T-helper 2 cell treated with Interferon-gamma antibody and Interleukin-4, amounts not matched to agents 5 μg/mL and 100 μg/mL, for 36 hours (primary cell): ENCODE measurements around the gene PLA2G2F.

Experiments
- DNase-seq: peaks from one replicate; pipeline ENCODE4 v3.0.0; 2021; ENCODE audit warnings: low spot score
- H3K27ac Mint-ChIP-seq: one replicate; pipeline ENCODE4 v1.8.0; 2021; ENCODE audit warnings: mild to moderate bottlenecking, mixed read lengths
- H3K27me3 Mint-ChIP-seq: one replicate; pipeline ENCODE4 v1.8.0; 2021; ENCODE audit warnings: low read depth, mixed read lengths
- H3K36me3 Mint-ChIP-seq: one replicate; pipeline ENCODE4 v1.8.0; 2021; ENCODE audit warnings: low read depth, mixed read lengths
- H3K4me1 Mint-ChIP-seq: one replicate; pipeline ENCODE4 v1.8.0; 2021; ENCODE audit warnings: low read depth, mixed read lengths
- H3K4me3 Mint-ChIP-seq: one replicate; pipeline ENCODE4 v1.8.0; 2022; ENCODE audit warnings: mild to moderate bottlenecking, moderate library complexity, mixed read lengths
- H3K9me3 Mint-ChIP-seq: one replicate; pipeline ENCODE4 v1.8.0; 2021; ENCODE audit warnings: mixed read lengths

Gene PLA2G2F

GRCh38 chr1:20107796-20108195, 31.3 kb upstream of the PLA2G2F start:
- no peaks in the 10 kb centered on the region for H3K9me3 Mint-ChIP-seq
- H3K27me3 Mint-ChIP-seq: peaks cover 13% of the 10 kb centered on the region
- no peaks in the 10 kb centered on the region for H3K36me3 Mint-ChIP-seq
- H3K27ac Mint-ChIP-seq: no peak overlapping the region
- DNase-seq: no peak
- H3K4me1 Mint-ChIP-seq: no peaks in the 10 kb centered on the region
- H3K4me3 Mint-ChIP-seq: no peak overlapping the region

- H3K4me3 Mint-ChIP-seq: no peak overlapping the region
- DNase-seq: no peak
- peaks cover 8% of the 10 kb centered on the region for H3K27me3 Mint-ChIP-seq
- no peaks in the 10 kb centered on the region for H3K4me1 Mint-ChIP-seq
- H3K36me3 Mint-ChIP-seq: no peaks in the 10 kb centered on the region
- no peaks in the 10 kb centered on the region for H3K9me3 Mint-ChIP-seq
- H3K27ac Mint-ChIP-seq: no peak overlapping the region
These were observed 30.6 kb upstream of the PLA2G2F start for GRCh38 chr1:20108366-20109123.

GRCh38 chr1:20109223-20109856, 29.8 kb upstream of the PLA2G2F start:
- H3K4me3 Mint-ChIP-seq: no peak overlapping the region
- no peaks in the 10 kb centered on the region for H3K36me3 Mint-ChIP-seq
- DNase-seq: no peak
- no peaks in the 10 kb centered on the region for H3K9me3 Mint-ChIP-seq
- peaks cover 8% of the 10 kb centered on the region for H3K27me3 Mint-ChIP-seq
- no peak overlapping the region for H3K27ac Mint-ChIP-seq
- H3K4me1 Mint-ChIP-seq: no peaks in the 10 kb centered on the region

- H3K27ac Mint-ChIP-seq: no peak overlapping the region
- no peak for DNase-seq
- H3K4me3 Mint-ChIP-seq: no peak overlapping the region
- H3K36me3 Mint-ChIP-seq: no peaks in the 10 kb centered on the region
- no peaks in the 10 kb centered on the region for H3K4me1 Mint-ChIP-seq
- no peaks in the 10 kb centered on the region for H3K9me3 Mint-ChIP-seq
- peaks cover 3% of the 10 kb centered on the region for H3K27me3 Mint-ChIP-seq
These were observed 28.4 kb upstream of the PLA2G2F start for GRCh38 chr1:20110679-20111078.

GRCh38 chr1:20111452-20111851, 27.7 kb upstream of the PLA2G2F start:
- no peaks in the 10 kb centered on the region for H3K9me3 Mint-ChIP-seq
- no peaks in the 10 kb centered on the region for H3K4me1 Mint-ChIP-seq
- H3K27me3 Mint-ChIP-seq: peaks cover 3% of the 10 kb centered on the region
- no peak for DNase-seq
- no peak overlapping the region for H3K27ac Mint-ChIP-seq
- no peaks in the 10 kb centered on the region for H3K36me3 Mint-ChIP-seq
- H3K4me3 Mint-ChIP-seq: no peak overlapping the region

- no peak overlapping the region for H3K4me3 Mint-ChIP-seq
These were observed 26.7 kb upstream of the PLA2G2F start for GRCh38 chr1:20112279-20113000.

GRCh38 chr1:20114021-20114648, 25.0 kb upstream of the PLA2G2F start:
- H3K27me3 Mint-ChIP-seq: peaks cover 2% of the 10 kb centered on the region
- no peak overlapping the region for H3K27ac Mint-ChIP-seq

More at GRCh38 chr1:20112279-20113000, 26.7 kb upstream of the PLA2G2F start:
- Mint-ChIP-seq H3K27me3 (peaks cover 5% of the 10 kb centered on the region), H3K36me3 (no peaks in the 10 kb centered on the region), H3K27ac (no peak overlapping the region), H3K9me3 (no peaks in the 10 kb centered on the region), H3K4me1 (no peaks in the 10 kb centered on the region)
- no peak for DNase-seq

GRCh38 chr1:20115479-20115878, 23.6 kb upstream of the PLA2G2F start:
- Mint-ChIP-seq H3K36me3 (no peaks in the 10 kb centered on the region), H3K27ac (no peak overlapping the region), H3K4me3 (no peak overlapping the region), H3K9me3 (no peaks in the 10 kb centered on the region), H3K27me3 (peaks cover 2% of the 10 kb centered on the region), H3K4me1 (no peaks in the 10 kb centered on the region)
- no peak for DNase-seq

More at GRCh38 chr1:20114021-20114648, 25.0 kb upstream of the PLA2G2F start:
- Mint-ChIP-seq H3K36me3 (no peaks in the 10 kb centered on the region), H3K4me1 (no peaks in the 10 kb centered on the region), H3K9me3 (no peaks in the 10 kb centered on the region), H3K4me3 (no peak overlapping the region)
- DNase-seq: no peak

GRCh38 chr1:20115916-20116315, 23.2 kb upstream of the PLA2G2F start:
- Mint-ChIP-seq H3K27me3 (peaks cover 2% of the 10 kb centered on the region), H3K36me3 (no peaks in the 10 kb centered on the region), H3K4me1 (no peaks in the 10 kb centered on the region), H3K4me3 (no peak overlapping the region), H3K27ac (no peak overlapping the region), H3K9me3 (no peaks in the 10 kb centered on the region)
- no peak for DNase-seq

- Mint-ChIP-seq H3K4me3 (no peak overlapping the region), H3K27me3 (peaks cover 8% of the 10 kb centered on the region), H3K27ac (no peak overlapping the region), H3K9me3 (no peaks in the 10 kb centered on the region), H3K36me3 (no peaks in the 10 kb centered on the region), H3K4me1 (no peaks in the 10 kb centered on the region)
- DNase-seq: no peak
These were observed 21.9 kb upstream of the PLA2G2F start for GRCh38 chr1:20117236-20117635.

GRCh38 chr1:20119347-20119746, 19.8 kb upstream of the PLA2G2F start, which contains the start of gene PLA2G2D:
PLA2G2D (minus strand) TSS chr1:20119536; CDS start chr1:20119498, 38 bp downstream.
- Mint-ChIP-seq H3K27me3 (peaks cover 8% of the 10 kb centered on the region), H3K27ac (no peak within 1 kb of the TSS), H3K36me3 (no peaks in the 10 kb centered on the region), H3K9me3 (no peaks in the 10 kb centered on the region), H3K4me3 (no peak within 1 kb of the TSS), H3K4me1 (no peaks in the 10 kb centered on the region)
- no peak for DNase-seq

GRCh38 chr1:20120796-20121195, 18.3 kb upstream of the PLA2G2F start:
- Mint-ChIP-seq H3K27ac (no peak overlapping the region), H3K27me3 (peaks cover 11% of the 10 kb centered on the region), H3K4me3 (no peak overlapping the region), H3K36me3 (no peaks in the 10 kb centered on the region), H3K9me3 (no peaks in the 10 kb centered on the region), H3K4me1 (no peaks in the 10 kb centered on the region)
- DNase-seq: no peak

- Mint-ChIP-seq H3K36me3 (no peaks in the 10 kb centered on the region), H3K9me3 (peaks cover 3% of the 10 kb centered on the region), H3K27ac (no peak overlapping the region), H3K4me3 (no peak overlapping the region), H3K4me1 (no peaks in the 10 kb centered on the region), H3K27me3 (peaks cover 9% of the 10 kb centered on the region)
- no peak for DNase-seq
These were observed 15.2 kb upstream of the PLA2G2F start for GRCh38 chr1:20123722-20124455.
